ENCODE results near the gene MRPL14.
"Not testable (repeated sequence)": the region's sequence is repeated elsewhere in the genome, so short reads cannot be mapped to it uniquely, and the experiment has no call there.

The MRPL14 gene

GRCh38 chr6:44145839-44146238 is 18.6 kb upstream of the MRPL14 start:
- DNase-seq (ENCODE audit: low read depth) = no peak
- H3K4me3 ChIP-seq (ENCODE audit: control insufficient read depth, low read depth, low read length) = no peak overlapping the region
- no peak for TF ChIP-seq CTCF (conservative IDR thresholded peaks at IDR 0.05; ENCODE audit: control insufficient read depth, insufficient read depth, low read depth, low read length)

- DNase-seq (ENCODE audit: low read depth); H3K4me3 ChIP-seq (ENCODE audit: control insufficient read depth, low read depth, low read length): not testable (repeated sequence)
These were observed 17.3 kb upstream of the MRPL14 start for GRCh38 chr6:44144536-44144935.

GRCh38 chr6:44143731-44144130 is 16.5 kb upstream of the MRPL14 start:
- DNase-seq (ENCODE audit: low read depth) = no peak
- no peak overlapping the region for H3K4me3 ChIP-seq (ENCODE audit: control insufficient read depth, low read depth, low read length)
- TF ChIP-seq CTCF (conservative IDR thresholded peaks at IDR 0.05; ENCODE audit: control insufficient read depth, insufficient read depth, low read depth, low read length) = no peak

GRCh38 chr6:44142835-44143234 is 15.6 kb upstream of the MRPL14 start:
- no peak for TF ChIP-seq CTCF (conservative IDR thresholded peaks at IDR 0.05; ENCODE audit: control insufficient read depth, insufficient read depth, low read depth, low read length)
- no peak overlapping the region for H3K4me3 ChIP-seq (ENCODE audit: control insufficient read depth, low read depth, low read length)
- no peak for DNase-seq (ENCODE audit: low read depth)

GRCh38 chr6:44139351-44139743 is 12.1 kb upstream of the MRPL14 start:
- H3K4me3 ChIP-seq (ENCODE audit: control insufficient read depth, low read depth, low read length) = no peak overlapping the region
- DNase-seq (ENCODE audit: low read depth) = no peak
- TF ChIP-seq CTCF (conservative IDR thresholded peaks at IDR 0.05; ENCODE audit: control insufficient read depth, insufficient read depth, low read depth, low read length) = no peak

- no peak for DNase-seq (ENCODE audit: low read depth)
- no peak for TF ChIP-seq CTCF (conservative IDR thresholded peaks at IDR 0.05; ENCODE audit: control insufficient read depth, insufficient read depth, low read depth, low read length)
- no peak overlapping the region for H3K4me3 ChIP-seq (ENCODE audit: control insufficient read depth, low read depth, low read length)
These were observed 11.6 kb upstream of the MRPL14 start for GRCh38 chr6:44138717-44139350.

- TF ChIP-seq CTCF (conservative IDR thresholded peaks at IDR 0.05; ENCODE audit: control insufficient read depth, insufficient read depth, low read depth, low read length) = no peak
- no peak overlapping the region for H3K4me3 ChIP-seq (ENCODE audit: control insufficient read depth, low read depth, low read length)
- no peak for DNase-seq (ENCODE audit: low read depth)
These were observed 8.6 kb upstream of the MRPL14 start for GRCh38 chr6:44135875-44136274.
